Activated CD4-positive, alpha-beta T cell treated with anti-CD3 and anti-CD28 coated beads, Interleukin-2, amount 10 ng/mL, durations not matched to agents 24 days and 14 days (primary cell): ENCODE results near the gene ORM2. TPM values are rescaled to one million over a fixed set of nuclear protein-coding genes. Genes with fewer than 3 reads are reported as not detected.
A peak's percentile ranks its signal among the peaks of the same experiment; 100 is the strongest.

Experiments used
- DNase-seq: peaks from one replicate; pipeline ENCODE4 v3.0.0; 2022
- H3K27ac Mint-ChIP-seq: one replicate; pipeline ENCODE4 v1.8.0; 2022; ENCODE audit warnings: mild to moderate bottlenecking, mixed read lengths
- H3K27me3 Mint-ChIP-seq: one replicate; pipeline ENCODE4 v1.8.0; 2022; ENCODE audit warnings: mixed read lengths
- H3K36me3 Mint-ChIP-seq: one replicate; pipeline ENCODE4 v1.8.0; 2022; ENCODE audit warnings: low read depth, mild to moderate bottlenecking, mixed read lengths
- H3K4me1 Mint-ChIP-seq: one replicate; pipeline ENCODE4 v1.8.0; 2021; ENCODE audit warnings: mixed read lengths
- H3K4me3 Mint-ChIP-seq: one replicate; pipeline ENCODE4 v1.8.0; 2022; ENCODE audit warnings: mild to moderate bottlenecking, moderate library complexity, mixed read lengths
- H3K9me3 Mint-ChIP-seq: one replicate; pipeline ENCODE4 v1.8.0; 2021; ENCODE audit warnings: mixed read lengths
- intact Hi-C: fragments of 100-400 bp; cut with micrococcal nuclease; formaldehyde crosslinking; loops from one replicate; pipeline ENCODE4 v1.15.1; 2023
- total RNA-seq: library from RNA; stranded (reverse); gene quantifications from 2 replicates; pipeline ENCODE4 v1.2.3, GENCODE V29; 2022

ORM2 gene
- total RNA-seq, 1 donor from 2014 or later: not detected

- no peak overlapping the region for H3K27ac Mint-ChIP-seq
- H3K27me3 Mint-ChIP-seq: no peaks in the 10 kb centered on the region
- H3K4me1 Mint-ChIP-seq: peaks cover 8% of the 10 kb centered on the region
- peaks cover 75% of the 10 kb centered on the region for H3K36me3 Mint-ChIP-seq
- no peak overlapping the region for H3K4me3 Mint-ChIP-seq
- intact Hi-C loops: loop anchor here (2.0 kb wide), 1 partner anchor 67 kb away; no protein-coding TSS in a partner anchor
- DNase-seq: no peak
- H3K9me3 Mint-ChIP-seq: no peaks in the 10 kb centered on the region
Observed at GRCh38 chr9:114338187-114338586, 8.5 kb downstream of the ORM2 start.

GRCh38 chr9:114339130-114339908, 9.7 kb downstream of the ORM2 start:
- Mint-ChIP-seq H3K27ac (no peak overlapping the region), H3K4me3 (no peak overlapping the region), H3K4me1 (peaks cover 13% of the 10 kb centered on the region), H3K36me3 (peaks cover 85% of the 10 kb centered on the region), H3K27me3 (no peaks in the 10 kb centered on the region), H3K9me3 (no peaks in the 10 kb centered on the region)
- intact Hi-C loops: loop anchor here (1.0 to 2.0 kb wide), 3 partner anchors 47 to 314 kb away; no protein-coding TSS in a partner anchor
- peak; percentile 84 for DNase-seq

- intact Hi-C loops: no loop called here
- H3K27me3 Mint-ChIP-seq: no peaks in the 10 kb centered on the region
- H3K4me3 Mint-ChIP-seq: no peak overlapping the region
- H3K9me3 Mint-ChIP-seq: no peaks in the 10 kb centered on the region
- peaks cover 85% of the 10 kb centered on the region for H3K36me3 Mint-ChIP-seq
- DNase-seq: no peak
- H3K27ac Mint-ChIP-seq: no peak overlapping the region
- H3K4me1 Mint-ChIP-seq: peaks cover 14% of the 10 kb centered on the region
Observed at GRCh38 chr9:114341152-114341830, 11.6 kb downstream of the ORM2 start.

GRCh38 chr9:114341991-114342390, 12.3 kb downstream of the ORM2 start:
- peaks cover 19% of the 10 kb centered on the region for H3K4me1 Mint-ChIP-seq
- no peak for DNase-seq

GRCh38 chr9:114342755-114343440, 13.2 kb downstream of the ORM2 start:
- intact Hi-C loops: no loop called here
- H3K27ac Mint-ChIP-seq: peak overlapping the region; percentile 48

More at GRCh38 chr9:114341991-114342390, 12.3 kb downstream of the ORM2 start:
- Mint-ChIP-seq H3K36me3 (peaks cover 86% of the 10 kb centered on the region), H3K27me3 (no peaks in the 10 kb centered on the region), H3K4me3 (no peak overlapping the region), H3K9me3 (no peaks in the 10 kb centered on the region), H3K27ac (peak overlapping the region; percentile 63)
- intact Hi-C loops: no loop called here

GRCh38 chr9:114343471-114344187, 14.0 kb downstream of the ORM2 start:
- Mint-ChIP-seq H3K36me3 (peaks cover 87% of the 10 kb centered on the region), H3K4me3 (no peak overlapping the region), H3K27me3 (no peaks in the 10 kb centered on the region), H3K4me1 (peaks cover 28% of the 10 kb centered on the region), H3K9me3 (no peaks in the 10 kb centered on the region), H3K27ac (peak overlapping the region; percentile 59)
- intact Hi-C loops: no loop called here
- DNase-seq: no peak

More at GRCh38 chr9:114342755-114343440, 13.2 kb downstream of the ORM2 start:
- Mint-ChIP-seq H3K4me1 (peaks cover 20% of the 10 kb centered on the region), H3K36me3 (peaks cover 85% of the 10 kb centered on the region), H3K9me3 (no peaks in the 10 kb centered on the region), H3K4me3 (no peak overlapping the region), H3K27me3 (no peaks in the 10 kb centered on the region)
- DNase-seq: no peak

GRCh38 chr9:114344188-114344566, 14.5 kb downstream of the ORM2 start:
- Mint-ChIP-seq H3K9me3 (no peaks in the 10 kb centered on the region), H3K4me3 (no peak overlapping the region), H3K27me3 (no peaks in the 10 kb centered on the region), H3K36me3 (peaks cover 87% of the 10 kb centered on the region), H3K4me1 (peaks cover 28% of the 10 kb centered on the region), H3K27ac (peak overlapping the region; percentile 59)
- intact Hi-C loops: no loop called here
- no peak for DNase-seq

- peaks cover 87% of the 10 kb centered on the region for H3K36me3 Mint-ChIP-seq
- H3K27me3 Mint-ChIP-seq: no peaks in the 10 kb centered on the region
- no peak for DNase-seq
- H3K9me3 Mint-ChIP-seq: no peaks in the 10 kb centered on the region
- intact Hi-C loops: loop anchor here (5.0 kb wide), 2 partner anchors 163 to 243 kb away; partner anchors contain the start of genes ATP6V1G1 and WHRN
- H3K27ac Mint-ChIP-seq: no peak overlapping the region
- peaks cover 33% of the 10 kb centered on the region for H3K4me1 Mint-ChIP-seq
- H3K4me3 Mint-ChIP-seq: no peak overlapping the region
Observed at GRCh38 chr9:114344692-114345091, 15.0 kb downstream of the ORM2 start.

- Mint-ChIP-seq H3K4me1 (peaks cover 41% of the 10 kb centered on the region), H3K36me3 (peaks cover 88% of the 10 kb centered on the region), H3K9me3 (no peaks in the 10 kb centered on the region), H3K27ac (peak overlapping the region; percentile 20), H3K27me3 (no peaks in the 10 kb centered on the region), H3K4me3 (no peak overlapping the region)
- DNase-seq: no peak
- intact Hi-C loops: loop anchor here (5.0 kb wide), 2 partner anchors 162 to 242 kb away; partner anchors contain the start of genes ATP6V1G1 and WHRN
Observed at GRCh38 chr9:114345493-114346065, 15.9 kb downstream of the ORM2 start.

- H3K27me3 Mint-ChIP-seq: no peaks in the 10 kb centered on the region
- H3K4me1 Mint-ChIP-seq: peaks cover 44% of the 10 kb centered on the region
- intact Hi-C loops: loop anchor here (5.0 kb wide), 2 partner anchors 161 to 241 kb away; partner anchors contain the start of genes ATP6V1G1 and WHRN
Observed at GRCh38 chr9:114346146-114346545, 16.5 kb downstream of the ORM2 start.

GRCh38 chr9:114347675-114348074, 18.0 kb downstream of the ORM2 start:
- H3K4me1 Mint-ChIP-seq: peaks cover 51% of the 10 kb centered on the region
- H3K36me3 Mint-ChIP-seq: peaks cover 85% of the 10 kb centered on the region
- DNase-seq: no peak
- intact Hi-C loops: loop anchor here (5.0 kb wide), 2 partner anchors 160 to 240 kb away; partner anchors contain the start of genes ATP6V1G1 and WHRN
- no peak overlapping the region for H3K4me3 Mint-ChIP-seq
- peak overlapping the region; percentile 99 for H3K27ac Mint-ChIP-seq
- no peaks in the 10 kb centered on the region for H3K27me3 Mint-ChIP-seq
- no peaks in the 10 kb centered on the region for H3K9me3 Mint-ChIP-seq

More at GRCh38 chr9:114346146-114346545, 16.5 kb downstream of the ORM2 start:
- no peak for DNase-seq
- peaks cover 88% of the 10 kb centered on the region for H3K36me3 Mint-ChIP-seq
- H3K4me3 Mint-ChIP-seq: no peak overlapping the region
- no peak overlapping the region for H3K27ac Mint-ChIP-seq
- no peaks in the 10 kb centered on the region for H3K9me3 Mint-ChIP-seq

GRCh38 chr9:114348261-114348905, 18.7 kb downstream of the ORM2 start:
- Mint-ChIP-seq H3K4me3 (peak overlapping the region; percentile 58), H3K36me3 (peaks cover 84% of the 10 kb centered on the region), H3K27me3 (no peaks in the 10 kb centered on the region), H3K9me3 (no peaks in the 10 kb centered on the region), H3K4me1 (peaks cover 53% of the 10 kb centered on the region), H3K27ac (peak overlapping the region; percentile 99)
- intact Hi-C loops: loop anchor here (5.0 kb wide), 2 partner anchors 159 to 239 kb away; partner anchors contain the start of genes ATP6V1G1 and WHRN
- DNase-seq: no peak
